H1 (cell line): ENCODE measurements around the gene SUV39H2. TPM values are rescaled to one million over a fixed set of nuclear protein-coding genes. Genes with fewer than 3 reads are reported as not detected.

Experiments
- CTCF ChIA-PET: fragments of 300-600 bp; sonication (Branson Sonifier 250); formaldehyde crosslinking; loops from one replicate; lab custom pipeline; 2021; ENCODE audit not compliant: partially characterized antibody; lab: Charles Lee
- POLR2A ChIA-PET: fragments of 300-600 bp; sonication (Branson Sonifier 250); formaldehyde crosslinking; loops from one replicate; lab custom pipeline; 2021; ENCODE audit warnings: inconsistent platforms; ENCODE audit not compliant: partially characterized antibody; lab: Charles Lee
- DNase-seq, 2 experiments: peaks; one replicate each; pipeline versions ENCODE4 v3.0.0 to v3.0.0-alpha.2; 2010 to 2022; ENCODE audit warnings: low spot score in 2 of 2, low read depth in 1 of 2, mixed read lengths in 1 of 2
- FAIRE-seq: peaks from 2 replicates; lab custom pipeline; 2011; peaks lifted over from hg19 to GRCh38; lab: Jason Lieb, UNC
- H2AFZ ChIP-seq: 2 replicates; pipeline ENCODE4 v1.8.1; 2012; ENCODE audit warnings: low read length, inconsistent platforms
- H2AK5ac ChIP-seq: 2 replicates; pipeline ENCODE4 v1.6.1; 2013; ENCODE audit warnings: low read depth, low read length
- H2BK120ac ChIP-seq: replicated peaks from 2 replicates; pipeline ENCODE3; 2013; ENCODE audit warnings: low read depth, low read length, inconsistent platforms
- H2BK12ac ChIP-seq: 2 replicates; pipeline ENCODE4 v1.6.1; 2013; ENCODE audit warnings: low read depth, low read length
- H2BK15ac ChIP-seq: 2 replicates; pipeline ENCODE4 v1.6.1; 2013; ENCODE audit warnings: low read length
- H2BK20ac ChIP-seq: 2 replicates; pipeline ENCODE4 v1.6.1; 2013; ENCODE audit warnings: low read length
- H2BK5ac ChIP-seq: 2 replicates; pipeline ENCODE4 v1.6.1; 2013; ENCODE audit warnings: low read depth, low read length
- H3K14ac ChIP-seq: 2 replicates; pipeline ENCODE4 v1.6.1; 2013; ENCODE audit warnings: inconsistent platforms; ENCODE audit not compliant: insufficient read length
- H3K18ac ChIP-seq: 2 replicates; pipeline ENCODE4 v1.6.1; 2013; ENCODE audit warnings: low read length; ENCODE audit errors: extremely low read depth
- H3K23ac ChIP-seq: 2 replicates; pipeline ENCODE4 v1.6.1; 2013; ENCODE audit warnings: inconsistent platforms; ENCODE audit not compliant: insufficient read length
- H3K23me2 ChIP-seq: 2 replicates; pipeline ENCODE4 v1.6.1; 2013; ENCODE audit warnings: low read depth, low read length
- H3K27ac ChIP-seq: 2 replicates; pipeline ENCODE4 v1.6.1; 2011; ENCODE audit warnings: low read depth, low read length, inconsistent platforms
- H3K27me3 ChIP-seq, 4 experiments: replicated peaks in 1 of 4; 1 replicate in 1 of 4; 2 replicates in 3 of 4; pipeline versions ENCODE4 v1.6.1 to v1.8.1; 2011 to 2013; ENCODE audit warnings: low read length in 3 of 4, mild to moderate bottlenecking in 3 of 4, inconsistent platforms in 2 of 4, mixed read lengths in 2 of 4, moderate library complexity in 1 of 4; ENCODE audit not compliant: control insufficient read depth in 3 of 4, insufficient read depth in 3 of 4; ENCODE audit errors: extremely low read depth in 1 of 4
- H3K36me3 ChIP-seq, 4 experiments: 2 replicates each; pipeline versions ENCODE4 v1.6.1 to v1.8.1; 2011 to 2013; ENCODE audit warnings: mild to moderate bottlenecking in 4 of 4, low read length in 3 of 4, moderate library complexity in 2 of 4, control low read depth in 1 of 4, inconsistent platforms in 1 of 4; ENCODE audit not compliant: insufficient read depth in 4 of 4, control insufficient read depth in 2 of 4
- H3K4ac ChIP-seq: replicated peaks from 2 replicates; pipeline ENCODE3; 2013; ENCODE audit warnings: low read length, low read depth, mixed read lengths, inconsistent platforms; ENCODE audit not compliant: insufficient read length
- H3K4me1 ChIP-seq, 4 experiments: replicated peaks in 1 of 4; 1 replicate in 1 of 4; 2 replicates in 3 of 4; pipeline versions ENCODE4 v1.6.1 to v1.8.1; 2011 to 2013; ENCODE audit warnings: low read length in 3 of 4, inconsistent platforms in 2 of 4, mixed read lengths in 1 of 4; ENCODE audit not compliant: insufficient read depth in 4 of 4, control insufficient read depth in 3 of 4
- H3K4me2 ChIP-seq, 2 experiments: 2 replicates each; pipeline versions ENCODE4 v1.6.1 to v1.8.1; 2011 to 2013; ENCODE audit warnings: low read depth in 2 of 2, low read length in 2 of 2, control low read depth in 1 of 2, inconsistent platforms in 1 of 2, mild to moderate bottlenecking in 1 of 2; ENCODE audit not compliant: insufficient read depth in 1 of 2
- H3K4me3 ChIP-seq, 4 experiments: fragments of 200-600, 300-600 bp in 1 of 4; sonication (generic), shearing (Covaris generic), sonication (Bioruptor Twin) in 1 of 4; 2 replicates each; pipeline versions ENCODE4 v1.5.1 to v1.8.1; 2011 to 2016; ENCODE audit warnings: low read length in 4 of 4, low read depth in 3 of 4, control low read depth in 2 of 4, inconsistent platforms in 2 of 4, mild to moderate bottlenecking in 2 of 4, mixed read lengths in 1 of 4, moderate library complexity in 1 of 4; ENCODE audit not compliant: insufficient read depth in 2 of 4; ENCODE audit errors: extremely low read depth in 1 of 4
- H3K56ac ChIP-seq: replicated peaks from 2 replicates; pipeline ENCODE3; 2013; ENCODE audit warnings: low read depth, mild to moderate bottlenecking, mixed read lengths, low read length, inconsistent platforms; ENCODE audit not compliant: insufficient read length
- H3K79me1 ChIP-seq: 2 replicates; pipeline ENCODE4 v1.6.1; 2013; ENCODE audit warnings: low read depth, low read length, control low read depth
- H3K79me2 ChIP-seq, 2 experiments: 2 replicates each; pipeline versions ENCODE4 v1.6.1 to v1.8.1; 2012 to 2013; ENCODE audit warnings: low read length in 2 of 2, mild to moderate bottlenecking in 2 of 2, inconsistent platforms in 1 of 2; ENCODE audit not compliant: insufficient read depth in 2 of 2, control insufficient read depth in 1 of 2
- H3K9ac ChIP-seq, 4 experiments: replicated peaks in 1 of 4; 1 replicate in 1 of 4; 2 replicates in 3 of 4; pipeline versions ENCODE4 v1.6.1 to v1.8.1; 2011 to 2013; ENCODE audit warnings: low read depth in 3 of 4, low read length in 3 of 4, control low read depth in 2 of 4, mild to moderate bottlenecking in 2 of 4, moderate library complexity in 2 of 4, inconsistent platforms in 1 of 4; ENCODE audit errors: extremely low read depth in 1 of 4
- H3K9me3 ChIP-seq, 2 experiments: 2 replicates each; pipeline versions ENCODE4 v1.6.1 to v1.8.1; 2012 to 2013; ENCODE audit warnings: mild to moderate bottlenecking in 2 of 2, moderate library complexity in 2 of 2, control low read depth in 1 of 2, inconsistent platforms in 1 of 2, low read depth in 1 of 2, low read length in 1 of 2, mixed read lengths in 1 of 2; ENCODE audit not compliant: insufficient read depth in 2 of 2
- H4K20me1 ChIP-seq, 2 experiments: replicated peaks in 1 of 2; 2 replicates each; pipeline versions ENCODE3 to v1.8.1; 2011 to 2013; ENCODE audit warnings: inconsistent platforms in 2 of 2, low read length in 2 of 2, mild to moderate bottlenecking in 1 of 2; ENCODE audit not compliant: insufficient read depth in 2 of 2, control insufficient read depth in 1 of 2
- H4K5ac ChIP-seq: 2 replicates; pipeline ENCODE4 v1.6.1; 2013; ENCODE audit warnings: low read length, low read depth, mixed read lengths, inconsistent platforms; ENCODE audit not compliant: insufficient read length
- H4K8ac ChIP-seq: 2 replicates; pipeline ENCODE4 v1.8.0; 2013; ENCODE audit warnings: mild to moderate bottlenecking, moderate library complexity, low read length, inconsistent platforms; ENCODE audit not compliant: insufficient read depth; ENCODE audit errors: extremely low read depth
- H4K91ac ChIP-seq: replicated peaks from 2 replicates; pipeline ENCODE3; 2013; ENCODE audit warnings: low read length, mixed read lengths, inconsistent platforms; ENCODE audit not compliant: insufficient read length
- BACH1 ChIP-seq: IDR thresholded peaks from 2 replicates; pipeline ENCODE4 v1.6.1; 2012; ENCODE audit warnings: low read length, improper control_type of control experiment
- CBX5 ChIP-seq: fragments of 300-800, 300-1000 bp; sonication (generic); IDR thresholded peaks from 2 replicates; pipeline ENCODE4 v1.7.1; 2016; ENCODE audit warnings: antibody characterized with exemption, low read length, low read depth
- EGR1 ChIP-seq: IDR thresholded peaks from 2 replicates; pipeline ENCODE4 v1.6.1; 2011; ENCODE audit warnings: low read depth, low read length, borderline replicate concordance
- EP300 ChIP-seq, 2 experiments: IDR thresholded peaks; 1 replicate in 1 of 2; 2 replicates in 1 of 2; pipeline ENCODE4 v1.6.1; 2011 to 2012; ENCODE audit warnings: low read depth in 2 of 2, low read length in 2 of 2, mild to moderate bottlenecking in 2 of 2, borderline replicate concordance in 1 of 2, inconsistent platforms in 1 of 2, moderate library complexity in 1 of 2
- GABPA ChIP-seq: IDR thresholded peaks from 2 replicates; pipeline ENCODE4 v1.6.1; 2011; ENCODE audit warnings: mild to moderate bottlenecking, low read length, moderate library complexity, borderline replicate concordance; ENCODE audit not compliant: insufficient read depth
- GTF2F1 ChIP-seq: IDR thresholded peaks from 2 replicates; pipeline ENCODE4 v1.6.1; 2012; ENCODE audit warnings: low read depth, low read length, improper control_type of control experiment, borderline replicate concordance
- HDAC2 ChIP-seq, 2 experiments: fragments of 300-600 bp in 1 of 2; sonication (generic) in 1 of 2; IDR thresholded peaks; 2 replicates each; pipeline ENCODE4 v1.6.1; 2011 to 2012; ENCODE audit warnings: low read depth in 2 of 2, low read length in 2 of 2, mild to moderate bottlenecking in 2 of 2, moderate library complexity in 2 of 2, borderline replicate concordance in 1 of 2, inconsistent platforms in 1 of 2
- NANOG ChIP-seq: IDR thresholded peaks from 2 replicates; pipeline ENCODE4 v1.6.1; 2011; ENCODE audit warnings: low read length, low read depth, mild to moderate bottlenecking, inconsistent platforms; ENCODE audit not compliant: insufficient read depth, poor library complexity, severe bottlenecking
- POLR2A ChIP-seq, 2 experiments: IDR thresholded peaks; 1 replicate in 1 of 2; 2 replicates in 1 of 2; pipeline ENCODE4 v1.6.1; 2011; ENCODE audit warnings: low read depth in 2 of 2, low read length in 2 of 2, mild to moderate bottlenecking in 2 of 2; ENCODE audit errors: control extremely low read depth in 1 of 2
- RAD21 ChIP-seq, 2 experiments: IDR thresholded peaks in 1 of 2; conservative IDR thresholded peaks in 1 of 2; 2 replicates each; pipeline ENCODE4 v1.6.1; 2011; ENCODE audit warnings: low read depth in 2 of 2, low read length in 2 of 2, improper control_type of control experiment in 1 of 2, inconsistent platforms in 1 of 2, mild to moderate bottlenecking in 1 of 2, moderate library complexity in 1 of 2
- SIRT6 ChIP-seq: IDR thresholded peaks from one replicate; pipeline ENCODE4 v1.7.1; 2012; ENCODE audit warnings: low read length, inconsistent platforms
- WGBS, 2 experiments: shearing (Covaris generic) in 1 of 2; methylation state at CpG; one replicate each; pipeline versions ENCODE4 v1.1.6 to v1.1.7; 2013 to 2015; ENCODE audit warnings: low lambda C conversion rate in 2 of 2, mixed read lengths in 2 of 2, inconsistent platforms in 1 of 2, low coverage in 1 of 2, missing lambda C conversion rate in 1 of 2; ENCODE audit not compliant: insufficient replicate concordance in 2 of 2, insufficient coverage in 1 of 2, insufficient read length in 1 of 2; ENCODE audit errors: extremely low coverage in 1 of 2, missing lambda C conversion rate in 1 of 2; 5-methylcytosine and 5-hydroxymethylcytosine counted together
- polyA plus RNA-seq, 7 experiments: library from polyadenylated mRNA; depleted of rRNA in 3 of 7; stranded (reverse) in 5 of 7; unstranded in 2 of 7; fragments of >200 nt in 5 of 7; fragments of 200-250 nt in 2 of 7; gene quantifications; 1 replicate in 5 of 7; 2 replicates in 1 of 7; 4 replicates in 1 of 7; pipeline versions ENCODE4 v1.2.1 to v1.2.3, GENCODE V29; 2011 to 2013; ENCODE audit warnings: missing spikeins in 2 of 7, mixed read lengths in 2 of 7
- total RNA-seq: library from RNA; stranded (reverse); fragmentation: NEBNext Ultra II Directional; extraction: Animal tissue kit (Norgen Biotek cat#: 25700); gene quantifications from 2 replicates; pipeline ENCODE4 v1.2.1, GENCODE V29; 2021
- TF ChIP-seq, protein P1 (sequence below): IDR thresholded peaks from 2 replicates; pipeline ENCODE4 v1.6.1; 2011; ENCODE audit warnings: low read length, improper control_type of control experiment

The SUV39H2 gene
- total and polyA plus RNA-seq, 2 of the 8 experiments (the other 6 are each of a cell fraction or from before 2014, with no cell fraction given): 19.4 to 62.3 TPM

DNA sequence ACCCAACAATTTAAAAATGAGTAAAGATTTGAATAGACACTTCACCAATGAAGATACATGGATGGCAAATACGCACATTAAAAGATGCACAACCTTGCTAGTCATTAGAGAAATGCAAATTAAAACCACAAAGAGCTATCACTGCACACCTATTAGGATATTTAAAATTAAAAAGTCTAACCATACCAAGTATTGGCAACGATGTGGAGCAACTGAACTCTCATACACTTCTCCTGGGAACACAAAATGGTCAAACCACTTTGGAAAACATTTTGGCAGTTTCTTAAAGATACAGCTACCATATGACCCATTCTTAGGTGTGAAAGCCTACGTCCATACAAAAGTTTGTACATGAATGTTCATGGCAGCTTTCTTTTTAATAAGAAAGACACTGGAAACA lies 39.2 kb downstream of the SUV39H2 start:
- Histone ChIP-seq H3K79me1 (no peaks in the 10 kb centered on the region), H3K18ac (no peak overlapping the region), H3K56ac (no peak overlapping the region), H3K23me2 (no peaks in the 10 kb centered on the region), H2BK20ac (no peak overlapping the region), H2BK5ac (no peak overlapping the region), H4K91ac (no peak overlapping the region), H4K5ac (no peak overlapping the region), H2AK5ac (no peak overlapping the region), H3K4me3 (no peak overlapping the region), H3K27ac (no peak overlapping the region), H3K23ac (no peak overlapping the region), H3K79me2 (no peaks in the 10 kb centered on the region), H2BK120ac (no peak overlapping the region), H4K8ac (no peak overlapping the region), H3K9me3 (peaks cover 0 to 7% of the 10 kb centered on the region in 2 experiments; a peak in 1 of 4 replicates), H3K4me1 (no peaks in the 10 kb centered on the region), H3K4me2 (no peak overlapping the region), H3K27me3 (no peaks in the 10 kb centered on the region), H3K4ac (no peak overlapping the region), H2BK12ac (no peak overlapping the region), H2BK15ac (no peak overlapping the region), H3K9ac (no peak overlapping the region), H4K20me1 (no peaks in the 10 kb centered on the region), H3K36me3 (peaks cover 0 to 32% (median 18%) of the 10 kb centered on the region in 4 experiments; a peak in 6 of 8 replicates), H3K14ac (no peak overlapping the region), H2AFZ (no peak overlapping the region)
- DNase-seq (no peak), FAIRE-seq (no peak)
- WGBS, 2 experiments: 87% methylated on average over 3 of the region's 3 CpGs; no CpG with 5 or more reads in 1 of the 2 experiments
- ChIA-PET POLR2A (no interaction called here), CTCF (interaction anchor here (1.2 to 1.4 kb wide), 2 partner anchors 13 to 15 kb away, joined by 3 read pairs; no protein-coding TSS in a partner anchor)
- TF ChIP-seq SIRT6 (no peak), NANOG (no peak), EP300 (IDR thresholded peaks at IDR 0.05; ENCODE audit: borderline replicate concordance in 1 of 2, low read depth in 2 of 2, low read length in 2 of 2) (no peak), BACH1 (no peak), CBX5 (no peak), RAD21 (IDR thresholded peaks at IDR 0.05 in 1 of 2, conservative IDR thresholded peaks at IDR 0.05 in 1 of 2; ENCODE audit: low read depth in 2 of 2, low read length in 2 of 2) (no peak), GABPA (no peak), HDAC2 (IDR thresholded peaks at IDR 0.05; ENCODE audit: borderline replicate concordance in 1 of 2, low read depth in 2 of 2, low read length in 2 of 2) (no peak), POLR2A (IDR thresholded peaks at IDR 0.05; ENCODE audit: control extremely low read depth in 1 of 2, low read depth in 2 of 2, low read length in 2 of 2) (no peak), EGR1 (no peak), GTF2F1 (no peak)
- TF ChIP-seq, protein P1, sequence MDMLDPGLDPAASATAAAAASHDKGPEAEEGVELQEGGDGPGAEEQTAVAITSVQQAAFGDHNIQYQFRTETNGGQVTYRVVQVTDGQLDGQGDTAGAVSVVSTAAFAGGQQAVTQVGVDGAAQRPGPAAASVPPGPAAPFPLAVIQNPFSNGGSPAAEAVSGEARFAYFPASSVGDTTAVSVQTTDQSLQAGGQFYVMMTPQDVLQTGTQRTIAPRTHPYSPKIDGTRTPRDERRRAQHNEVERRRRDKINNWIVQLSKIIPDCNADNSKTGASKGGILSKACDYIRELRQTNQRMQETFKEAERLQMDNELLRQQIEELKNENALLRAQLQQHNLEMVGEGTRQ: no peak
